Testis (tissue), 2 donors: ENCODE data around the gene TCERG1L.

Experiments
- POLR2A ChIP-seq: fragments of 450-650 bp; IDR thresholded peaks from one replicate; pipeline ENCODE4 v1.6.1; 2017; ENCODE audit warnings: antibody characterized with exemption, mild to moderate bottlenecking, moderate library complexity
- TF ChIP-seq, protein P1 (sequence below), 3 experiments: fragments of 450-650 bp in 2 of 3; fragments of 200-600 bp in 1 of 3; sonication (generic) in 1 of 3; IDR thresholded peaks; one replicate each; pipeline ENCODE4 v1.5.1; 2016 to 2019; ENCODE audit warnings: antibody characterized with exemption in 3 of 3, mild to moderate bottlenecking in 2 of 3, moderate library complexity in 1 of 3

DNA sequence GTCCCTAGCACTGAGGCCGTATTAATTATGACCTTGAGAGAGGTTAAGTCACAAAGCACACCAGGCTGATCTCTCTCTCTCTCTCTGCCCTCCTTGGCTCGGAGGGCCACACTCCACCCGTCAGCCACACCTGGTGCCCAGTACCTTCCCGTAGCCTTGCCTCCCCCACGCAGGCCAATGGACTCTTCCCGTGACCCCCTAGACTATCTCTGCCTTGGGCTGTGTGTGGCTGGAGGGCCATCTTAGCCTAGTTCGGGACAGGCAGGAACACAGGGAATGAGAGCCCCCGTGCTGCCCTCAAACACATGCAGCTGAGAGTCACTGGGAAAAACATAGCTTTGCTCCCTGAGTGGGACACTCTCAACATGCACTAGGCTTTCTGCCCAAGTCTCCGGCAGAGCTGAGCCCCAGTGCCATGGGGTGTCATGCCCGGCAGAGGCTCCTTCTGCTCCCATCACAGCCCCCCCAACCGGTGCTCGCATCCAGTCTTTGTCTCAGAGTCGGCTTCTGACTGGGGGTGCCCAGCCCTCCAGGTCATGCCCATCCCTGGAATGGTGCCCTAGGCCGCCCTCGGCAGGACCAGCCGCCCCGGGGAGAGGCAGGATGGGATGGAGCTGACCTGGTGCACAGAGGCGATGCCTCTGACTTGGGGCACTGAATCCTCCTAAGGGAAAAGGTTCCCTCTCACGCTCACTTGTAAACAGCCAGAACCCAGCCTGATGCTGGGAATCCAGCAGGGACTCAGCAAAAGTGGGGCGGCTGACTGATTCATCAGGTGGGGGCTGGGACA lies 63.0 kb downstream of the TCERG1L start:
- TF ChIP-seq, protein P1, sequence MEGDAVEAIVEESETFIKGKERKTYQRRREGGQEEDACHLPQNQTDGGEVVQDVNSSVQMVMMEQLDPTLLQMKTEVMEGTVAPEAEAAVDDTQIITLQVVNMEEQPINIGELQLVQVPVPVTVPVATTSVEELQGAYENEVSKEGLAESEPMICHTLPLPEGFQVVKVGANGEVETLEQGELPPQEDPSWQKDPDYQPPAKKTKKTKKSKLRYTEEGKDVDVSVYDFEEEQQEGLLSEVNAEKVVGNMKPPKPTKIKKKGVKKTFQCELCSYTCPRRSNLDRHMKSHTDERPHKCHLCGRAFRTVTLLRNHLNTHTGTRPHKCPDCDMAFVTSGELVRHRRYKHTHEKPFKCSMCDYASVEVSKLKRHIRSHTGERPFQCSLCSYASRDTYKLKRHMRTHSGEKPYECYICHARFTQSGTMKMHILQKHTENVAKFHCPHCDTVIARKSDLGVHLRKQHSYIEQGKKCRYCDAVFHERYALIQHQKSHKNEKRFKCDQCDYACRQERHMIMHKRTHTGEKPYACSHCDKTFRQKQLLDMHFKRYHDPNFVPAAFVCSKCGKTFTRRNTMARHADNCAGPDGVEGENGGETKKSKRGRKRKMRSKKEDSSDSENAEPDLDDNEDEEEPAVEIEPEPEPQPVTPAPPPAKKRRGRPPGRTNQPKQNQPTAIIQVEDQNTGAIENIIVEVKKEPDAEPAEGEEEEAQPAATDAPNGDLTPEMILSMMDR (IDR thresholded peaks at IDR 0.05): no peak
- no peak for TF ChIP-seq POLR2A
